A673 (cell line): ENCODE measurements around the gene TSPAN15. TPM values are rescaled to one million over a fixed set of nuclear protein-coding genes. Genes with fewer than 3 reads are reported as not detected.

ENCODE experiments used
- Bru-seq: library from RNA; stranded (reverse); fragments of 400-500 nt; gene quantifications from one replicate; lab custom pipeline; 2021; lab: Mats Ljungman, UMichigan
- BruChase-seq, 2 experiments: library from RNA; stranded (reverse); fragments of 400-500 nt; gene quantifications; one replicate each; lab custom pipeline; 2021; lab: Mats Ljungman, UMichigan
- BruUV-seq: library from RNA; stranded (reverse); fragments of 400-500 nt; replicated peaks from 2 replicates; lab custom pipeline; 2021; lab: Mats Ljungman, UMichigan
- CTCF ChIA-PET: fragments of 300-600 bp; sonication (Branson Sonifier 250); formaldehyde crosslinking; loops from one replicate; lab custom pipeline; 2022; ENCODE audit warnings: antibody characterized with exemption; lab: Charles Lee
- POLR2A ChIA-PET: fragments of 300-600 bp; sonication (Branson Sonifier 250); formaldehyde crosslinking; loops from one replicate; lab custom pipeline; 2022; ENCODE audit warnings: antibody characterized with exemption; ENCODE audit not compliant: low non-redundant PET; lab: Charles Lee
- DNase-seq: peaks from one replicate; pipeline ENCODE4 v3.0.0-alpha.2; 2015; ENCODE audit warnings: low spot score
- H3K27ac ChIP-seq: fragments of 200-600 bp; sonication (generic); 2 replicates; pipeline ENCODE4 v1.5.1; 2016; ENCODE audit warnings: mixed run types, low read depth, mild to moderate bottlenecking, mixed read lengths, antibody characterized with exemption, low read length; ENCODE audit not compliant: poor library complexity, severe bottlenecking
- H3K27me3 ChIP-seq: fragments of 200-600 bp; sonication (generic); replicated peaks from 2 replicates; pipeline ENCODE4 v1.6.1; 2017; ENCODE audit warnings: mixed run types, low read depth, mild to moderate bottlenecking, mixed read lengths, antibody characterized with exemption, low read length; ENCODE audit not compliant: insufficient read depth, poor library complexity
- H3K36me3 ChIP-seq: fragments of 200-600 bp; sonication (generic); 2 replicates; pipeline ENCODE4 v1.6.1; 2016; ENCODE audit warnings: mixed run types, mild to moderate bottlenecking, mixed read lengths, antibody characterized with exemption, low read length; ENCODE audit not compliant: insufficient read depth, poor library complexity, severe bottlenecking
- H3K4me1 ChIP-seq: fragments of 200-600 bp; sonication (generic); 2 replicates; pipeline ENCODE4 v1.6.1; 2017; ENCODE audit warnings: mixed run types, mild to moderate bottlenecking, mixed read lengths, antibody characterized with exemption, low read length; ENCODE audit not compliant: insufficient read depth, poor library complexity, severe bottlenecking
- H3K4me3 ChIP-seq: fragments of 200-600 bp; sonication (generic); 2 replicates; pipeline ENCODE4 v1.5.1; 2016; ENCODE audit warnings: low read depth, mixed run types, mild to moderate bottlenecking, mixed read lengths, low read length; ENCODE audit not compliant: poor library complexity, severe bottlenecking
- H3K9me3 ChIP-seq: fragments of 200-600 bp; sonication (generic); 2 replicates; pipeline ENCODE4 v1.6.1; 2016; ENCODE audit warnings: mixed run types, low read depth, mild to moderate bottlenecking, mixed read lengths, antibody characterized with exemption, low read length; ENCODE audit not compliant: poor library complexity, severe bottlenecking
- EZH2 ChIP-seq: fragments of 200-600 bp; sonication (generic); IDR thresholded peaks from 2 replicates; pipeline ENCODE4 v1.6.1; 2017; ENCODE audit warnings: borderline replicate concordance, low read depth, mild to moderate bottlenecking, mixed read lengths, antibody characterized with exemption, low read length; ENCODE audit not compliant: poor library complexity, severe bottlenecking
- intact Hi-C: fragments of 100-400 bp; cut with micrococcal nuclease; formaldehyde crosslinking; loops from one replicate; pipeline ENCODE4 v1.10.0; 2022; ENCODE audit not compliant: unreplicated experiment
- long read RNA-seq: library from polyadenylated mRNA; stranded (forward); transcript quantifications from one replicate; pipeline ENCODE4 v2.0.0, GENCODE V29; 2022
- total RNA-seq: library from RNA; stranded (reverse); gene quantifications from 2 replicates; pipeline ENCODE4 v1.2.3, GENCODE V29; 2021
- TF ChIP-seq, protein P1 (sequence below): fragments of 300-800, 200-600 bp; sonication (generic); conservative IDR thresholded peaks from 2 replicates; pipeline ENCODE4 v1.5.1; 2017; ENCODE audit warnings: low read depth, mild to moderate bottlenecking, antibody characterized with exemption, low read length, moderate library complexity, mixed read lengths

Gene TSPAN15
- 2.1 and 2.5 TPM in 2 replicates for total RNA-seq
- Bru-seq, nascent RNA: percentile 27 among the genes with signal in this experiment
- percentile 36 among the genes with signal in this experiment for BruChase-seq, experiment 1, labeled RNA remaining after a 2-hour chase
- BruChase-seq, experiment 2, labeled RNA remaining after a 6-hour chase: percentile 33 among the genes with signal in this experiment
- long read RNA-seq, partial matches to known transcripts: 0 of 4 reads
- long read RNA-seq, other reads (novel, unspliced or antisense): 0 of 4 reads

DNA sequence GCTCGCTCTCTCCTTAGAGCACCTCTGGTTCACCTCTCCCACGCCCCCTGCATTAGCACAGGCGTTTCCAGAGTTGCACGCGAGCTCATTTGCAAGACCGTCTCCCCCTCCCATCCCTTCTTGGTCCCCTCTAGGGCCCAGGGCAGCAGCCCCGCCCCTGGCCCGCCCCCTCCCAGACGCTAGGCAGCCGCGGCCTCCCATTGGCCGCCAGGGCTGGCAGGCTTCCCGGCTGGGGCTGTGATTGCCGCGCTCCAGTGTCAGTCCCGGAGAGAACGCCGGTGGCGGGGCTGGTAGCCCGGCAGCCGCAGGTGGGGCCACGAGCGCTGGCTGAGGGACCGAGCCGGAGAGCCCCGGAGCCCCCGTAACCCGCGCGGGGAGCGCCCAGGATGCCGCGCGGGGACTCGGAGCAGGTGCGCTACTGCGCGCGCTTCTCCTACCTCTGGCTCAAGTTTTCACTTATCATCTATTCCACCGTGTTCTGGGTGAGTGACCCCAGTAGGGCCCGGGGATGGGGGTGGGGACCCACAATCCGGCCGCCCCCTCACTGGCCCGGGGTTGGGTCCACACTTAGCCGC, at the start of gene TSPAN15:
Gene TSPAN15, plus strand, starts transcription at position 257 of the 575 bp plus-strand sequence. Its CDS starts 130 bp downstream, at position 387.
- Histone ChIP-seq H3K27me3 (no peaks in the 10 kb centered on the region), H3K36me3 (no peaks in the 10 kb centered on the region), H3K27ac (no peak within 1 kb of the TSS), H3K4me3 (peak within 1 kb of the TSS; percentile 59), H3K4me1 (peaks cover 9% of the 10 kb centered on the region), H3K9me3 (no peaks in the 10 kb centered on the region)
- intact Hi-C loops: no loop called here
- POLR2A ChIA-PET: no interaction called here
- BruUV-seq: no TSS peak
- CTCF ChIA-PET: interaction anchor here (0.7 kb wide), 1 partner anchor 43 kb away, joined by 3 read pairs; no protein-coding TSS in a partner anchor
- TF ChIP-seq, protein P1, sequence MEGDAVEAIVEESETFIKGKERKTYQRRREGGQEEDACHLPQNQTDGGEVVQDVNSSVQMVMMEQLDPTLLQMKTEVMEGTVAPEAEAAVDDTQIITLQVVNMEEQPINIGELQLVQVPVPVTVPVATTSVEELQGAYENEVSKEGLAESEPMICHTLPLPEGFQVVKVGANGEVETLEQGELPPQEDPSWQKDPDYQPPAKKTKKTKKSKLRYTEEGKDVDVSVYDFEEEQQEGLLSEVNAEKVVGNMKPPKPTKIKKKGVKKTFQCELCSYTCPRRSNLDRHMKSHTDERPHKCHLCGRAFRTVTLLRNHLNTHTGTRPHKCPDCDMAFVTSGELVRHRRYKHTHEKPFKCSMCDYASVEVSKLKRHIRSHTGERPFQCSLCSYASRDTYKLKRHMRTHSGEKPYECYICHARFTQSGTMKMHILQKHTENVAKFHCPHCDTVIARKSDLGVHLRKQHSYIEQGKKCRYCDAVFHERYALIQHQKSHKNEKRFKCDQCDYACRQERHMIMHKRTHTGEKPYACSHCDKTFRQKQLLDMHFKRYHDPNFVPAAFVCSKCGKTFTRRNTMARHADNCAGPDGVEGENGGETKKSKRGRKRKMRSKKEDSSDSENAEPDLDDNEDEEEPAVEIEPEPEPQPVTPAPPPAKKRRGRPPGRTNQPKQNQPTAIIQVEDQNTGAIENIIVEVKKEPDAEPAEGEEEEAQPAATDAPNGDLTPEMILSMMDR: no peak
- no peak for TF ChIP-seq EZH2
- peak; percentile 91 for DNase-seq

DNA sequence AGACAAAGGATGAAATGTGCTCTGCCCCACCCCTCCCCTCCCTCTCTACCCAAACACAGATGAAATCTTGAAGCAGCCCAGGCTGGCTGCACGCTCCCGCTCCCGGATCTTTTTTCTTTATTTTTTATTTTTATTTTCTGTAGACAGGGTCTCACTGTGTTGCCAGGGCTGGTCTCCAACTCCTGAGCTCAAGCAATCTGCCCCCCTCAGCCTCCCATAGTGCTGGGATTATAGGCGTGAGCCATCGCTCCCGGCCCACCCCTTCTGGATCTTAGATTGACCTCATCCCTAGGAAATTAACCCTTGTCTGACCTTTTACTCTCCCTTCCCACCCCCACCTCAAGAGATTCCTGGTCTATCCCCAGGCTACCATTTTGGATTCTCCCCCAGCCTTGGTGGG, 48.9 kb upstream of the TSPAN15 start:
- ChIA-PET POLR2A (no interaction called here), CTCF (no interaction called here)
- no peak overlapping the region for H3K27ac ChIP-seq
- TF ChIP-seq, protein P1: no peak
- peaks cover 25% of the 10 kb centered on the region for H3K4me1 ChIP-seq
- H3K9me3 ChIP-seq: no peaks in the 10 kb centered on the region
- no TSS peak for BruUV-seq
- no peak for DNase-seq
- no peaks in the 10 kb centered on the region for H3K27me3 ChIP-seq
- H3K36me3 ChIP-seq: peaks cover 13% of the 10 kb centered on the region
- H3K4me3 ChIP-seq: no peak overlapping the region
- intact Hi-C loops: no loop called here

DNA sequence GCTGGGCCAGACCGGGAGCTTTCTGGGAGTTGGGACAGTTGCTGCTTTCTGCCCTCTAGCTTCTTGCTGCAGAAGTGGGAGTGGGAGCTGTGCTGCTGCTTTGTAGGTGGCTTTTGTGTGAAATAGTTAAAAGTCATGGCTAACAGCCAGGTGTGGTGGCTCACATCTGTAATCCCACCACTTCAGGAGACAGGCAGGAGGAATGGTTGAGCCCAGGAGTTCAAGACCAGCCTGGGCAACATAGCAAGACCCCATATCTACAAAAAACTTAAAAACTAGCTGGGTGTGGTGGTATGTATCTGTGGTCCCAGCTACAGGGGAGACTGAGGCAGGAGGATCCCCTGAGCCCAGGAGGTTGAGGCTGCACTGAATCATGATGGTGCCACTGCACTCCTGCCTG, 48.2 kb upstream of the TSPAN15 start:
- CTCF ChIA-PET: no interaction called here
- POLR2A ChIA-PET: no interaction called here
- Histone ChIP-seq H3K27me3 (no peaks in the 10 kb centered on the region), H3K4me3 (no peak overlapping the region), H3K9me3 (no peaks in the 10 kb centered on the region), H3K27ac (no peak overlapping the region), H3K36me3 (peaks cover 13% of the 10 kb centered on the region), H3K4me1 (peaks cover 19% of the 10 kb centered on the region)
- no TSS peak for BruUV-seq
- TF ChIP-seq, protein P1: no peak
- DNase-seq: no peak
- intact Hi-C loops: no loop called here
